Colonic mucosa (tissue), 4 donors: ENCODE data around the gene CD53. TPM values are rescaled to one million over a fixed set of nuclear protein-coding genes. Genes with fewer than 3 reads are reported as not detected.

Experiments
- DNase-seq: peaks from one replicate; pipeline ENCODE4 v3.0.0-alpha.2; 2020
- H3K27ac ChIP-seq: fragments of 200-600 bp; one replicate; pipeline ENCODE4 v1.8.0; 2021
- H3K27me3 ChIP-seq: fragments of 200-600 bp; one replicate; pipeline ENCODE4 v1.8.0; 2021
- H3K36me3 ChIP-seq: fragments of 200-600 bp; one replicate; pipeline ENCODE4 v1.8.0; 2021
- H3K4me1 ChIP-seq: fragments of 200-600 bp; one replicate; pipeline ENCODE4 v1.8.0; 2021; ENCODE audit warnings: mild to moderate bottlenecking
- H3K4me3 ChIP-seq: fragments of 200-600 bp; one replicate; pipeline ENCODE4 v1.8.0; 2021
- H3K9ac ChIP-seq, 2 donors: one replicate each; pipeline ENCODE4 v1.7.0; 2013; ENCODE audit warnings: control low read depth in 2 of 2, low read depth in 2 of 2, low read length in 2 of 2
- H3K9me3 ChIP-seq: fragments of 200-600 bp; one replicate; pipeline ENCODE4 v1.8.0; 2021
- intact Hi-C: fragments of 100-400 bp; cut with DNase I; formaldehyde crosslinking; loops from one replicate; pipeline ENCODE4 v1.14.1; 2022
- total RNA-seq, 2 donors: library from RNA; stranded (reverse); fragmentation: NEBNext Ultra II Directional in 1 of 2; extraction: Animal tissue kit (Norgen Biotek cat#: 25700) in 1 of 2; gene quantifications; one replicate each; pipeline ENCODE4 v1.2.1, GENCODE V29; 2021
- TF ChIP-seq, protein P1 (sequence below): fragments of 200-600 bp; IDR thresholded peaks from one replicate; pipeline ENCODE4 v1.8.0; 2022; ENCODE audit warnings: antibody characterized with exemption, mild to moderate bottlenecking
- donor health status: healthy.
- donor health status: DM: no; HTN: no; CAD: no.
- donor health status: DM: no; HTN: no; CAD: no.

The CD53 gene
- total RNA-seq, 2 donors from 2014 or later: 7.4 to 15.8 TPM

DNA sequence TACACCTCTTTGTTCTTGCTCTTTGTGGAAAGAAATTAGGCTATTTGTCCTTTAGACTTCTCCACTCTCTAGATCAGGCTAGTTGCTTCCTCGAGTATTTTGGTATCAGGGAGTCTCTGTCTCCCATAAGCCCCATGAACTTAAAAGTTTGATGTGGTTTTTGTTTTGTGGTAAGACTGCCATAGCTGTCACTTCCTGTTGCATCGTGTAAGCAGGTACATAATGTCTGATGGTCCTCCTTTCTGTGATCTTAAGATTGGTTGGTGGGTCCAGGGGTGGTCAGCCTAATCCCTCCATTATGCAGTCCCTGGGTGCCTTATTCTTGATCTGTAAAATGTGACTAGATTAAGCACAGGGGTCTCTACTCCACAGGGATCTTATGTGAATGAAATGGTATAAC lies 23.1 kb downstream of the CD53 start:
- Histone ChIP-seq H3K4me3 (no peak overlapping the region), H3K4me1 (no peaks in the 10 kb centered on the region), H3K9ac (no peak overlapping the region), H3K36me3 (no peaks in the 10 kb centered on the region), H3K27me3 (no peaks in the 10 kb centered on the region), H3K27ac (no peak overlapping the region), H3K9me3 (no peaks in the 10 kb centered on the region)
- no peak for DNase-seq
- intact Hi-C loops: no loop called here
- TF ChIP-seq, protein P1, sequence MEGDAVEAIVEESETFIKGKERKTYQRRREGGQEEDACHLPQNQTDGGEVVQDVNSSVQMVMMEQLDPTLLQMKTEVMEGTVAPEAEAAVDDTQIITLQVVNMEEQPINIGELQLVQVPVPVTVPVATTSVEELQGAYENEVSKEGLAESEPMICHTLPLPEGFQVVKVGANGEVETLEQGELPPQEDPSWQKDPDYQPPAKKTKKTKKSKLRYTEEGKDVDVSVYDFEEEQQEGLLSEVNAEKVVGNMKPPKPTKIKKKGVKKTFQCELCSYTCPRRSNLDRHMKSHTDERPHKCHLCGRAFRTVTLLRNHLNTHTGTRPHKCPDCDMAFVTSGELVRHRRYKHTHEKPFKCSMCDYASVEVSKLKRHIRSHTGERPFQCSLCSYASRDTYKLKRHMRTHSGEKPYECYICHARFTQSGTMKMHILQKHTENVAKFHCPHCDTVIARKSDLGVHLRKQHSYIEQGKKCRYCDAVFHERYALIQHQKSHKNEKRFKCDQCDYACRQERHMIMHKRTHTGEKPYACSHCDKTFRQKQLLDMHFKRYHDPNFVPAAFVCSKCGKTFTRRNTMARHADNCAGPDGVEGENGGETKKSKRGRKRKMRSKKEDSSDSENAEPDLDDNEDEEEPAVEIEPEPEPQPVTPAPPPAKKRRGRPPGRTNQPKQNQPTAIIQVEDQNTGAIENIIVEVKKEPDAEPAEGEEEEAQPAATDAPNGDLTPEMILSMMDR: no peak

DNA sequence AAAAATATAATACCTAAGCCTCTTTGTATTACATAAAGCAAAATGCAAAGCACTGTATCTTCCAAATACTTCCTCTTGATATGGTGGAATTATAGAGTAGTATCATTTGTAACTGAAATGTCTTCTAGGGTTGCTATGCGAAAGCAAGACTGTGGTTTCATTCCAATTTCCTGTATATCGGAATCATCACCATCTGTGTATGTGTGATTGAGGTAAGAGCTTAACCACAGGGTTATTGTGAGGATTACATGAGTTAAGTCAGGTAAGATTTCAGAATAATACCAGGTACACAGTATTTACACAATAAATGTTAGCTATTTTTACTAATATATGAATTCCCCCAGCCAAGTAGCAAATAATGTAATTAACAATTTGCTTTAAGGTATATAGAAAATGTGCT lies 24.7 kb downstream of the CD53 start:
- no peak overlapping the region for H3K27ac ChIP-seq
- H3K4me3 ChIP-seq: no peak overlapping the region
- H3K4me1 ChIP-seq: no peaks in the 10 kb centered on the region
- no peaks in the 10 kb centered on the region for H3K9me3 ChIP-seq
- H3K9ac ChIP-seq: no peak overlapping the region
- H3K27me3 ChIP-seq: no peaks in the 10 kb centered on the region
- no peak for DNase-seq
- intact Hi-C loops: no loop called here
- TF ChIP-seq, protein P1: no peak
- no peaks in the 10 kb centered on the region for H3K36me3 ChIP-seq

DNA sequence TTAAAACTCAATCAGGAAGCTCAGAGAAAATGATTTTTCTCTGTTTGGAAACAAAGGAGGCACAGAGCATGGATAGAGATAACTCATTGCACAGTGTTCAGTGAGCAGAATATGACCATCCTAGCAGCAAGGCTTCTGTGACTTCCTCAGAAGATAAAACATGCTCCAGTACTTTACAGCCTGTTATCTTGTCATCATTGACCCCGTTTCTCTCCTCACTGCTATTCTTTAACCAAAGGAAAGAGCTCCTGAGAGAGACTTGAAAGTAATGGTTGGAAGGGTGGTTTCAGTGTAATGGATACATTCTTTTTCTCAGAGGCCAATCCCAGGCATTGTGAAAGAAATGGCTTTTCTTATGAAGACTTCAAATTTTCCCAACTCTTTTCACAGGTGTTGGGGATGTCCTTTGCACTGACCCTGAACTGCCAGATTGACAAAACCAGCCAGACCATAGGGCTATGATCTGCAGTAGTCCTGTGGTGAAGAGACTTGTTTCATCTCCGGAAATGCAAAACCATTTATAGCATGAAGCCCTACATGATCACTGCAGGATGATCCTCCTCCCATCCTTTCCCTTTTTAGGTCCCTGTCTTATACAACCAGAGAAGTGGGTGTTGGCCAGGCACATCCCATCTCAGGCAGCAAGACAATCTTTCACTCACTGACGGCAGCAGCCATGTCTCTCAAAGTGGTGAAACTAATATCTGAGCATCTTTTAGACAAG lies 25.9 kb downstream of the CD53 start:
- TF ChIP-seq, protein P1: no peak
- Histone ChIP-seq H3K36me3 (no peaks in the 10 kb centered on the region), H3K4me3 (no peak overlapping the region), H3K27ac (no peak overlapping the region), H3K9ac (no peak overlapping the region), H3K27me3 (no peaks in the 10 kb centered on the region), H3K9me3 (no peaks in the 10 kb centered on the region), H3K4me1 (no peaks in the 10 kb centered on the region)
- intact Hi-C loops: no loop called here
- DNase-seq: no peak

DNA sequence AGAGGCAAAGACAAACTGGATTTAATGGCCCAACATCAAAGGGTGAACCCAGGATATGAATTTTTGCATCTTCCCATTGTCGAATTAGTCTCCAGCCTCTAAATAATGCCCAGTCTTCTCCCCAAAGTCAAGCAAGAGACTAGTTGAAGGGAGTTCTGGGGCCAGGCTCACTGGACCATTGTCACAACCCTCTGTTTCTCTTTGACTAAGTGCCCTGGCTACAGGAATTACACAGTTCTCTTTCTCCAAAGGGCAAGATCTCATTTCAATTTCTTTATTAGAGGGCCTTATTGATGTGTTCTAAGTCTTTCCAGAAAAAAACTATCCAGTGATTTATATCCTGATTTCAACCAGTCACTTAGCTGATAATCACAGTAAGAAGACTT lies 26.5 kb downstream of the CD53 start:
- Histone ChIP-seq H3K9ac (no peak overlapping the region), H3K27ac (no peak overlapping the region), H3K27me3 (no peaks in the 10 kb centered on the region), H3K4me1 (no peaks in the 10 kb centered on the region), H3K4me3 (no peak overlapping the region), H3K36me3 (no peaks in the 10 kb centered on the region), H3K9me3 (no peaks in the 10 kb centered on the region)
- DNase-seq: no peak
- TF ChIP-seq, protein P1: no peak
- intact Hi-C loops: no loop called here

DNA sequence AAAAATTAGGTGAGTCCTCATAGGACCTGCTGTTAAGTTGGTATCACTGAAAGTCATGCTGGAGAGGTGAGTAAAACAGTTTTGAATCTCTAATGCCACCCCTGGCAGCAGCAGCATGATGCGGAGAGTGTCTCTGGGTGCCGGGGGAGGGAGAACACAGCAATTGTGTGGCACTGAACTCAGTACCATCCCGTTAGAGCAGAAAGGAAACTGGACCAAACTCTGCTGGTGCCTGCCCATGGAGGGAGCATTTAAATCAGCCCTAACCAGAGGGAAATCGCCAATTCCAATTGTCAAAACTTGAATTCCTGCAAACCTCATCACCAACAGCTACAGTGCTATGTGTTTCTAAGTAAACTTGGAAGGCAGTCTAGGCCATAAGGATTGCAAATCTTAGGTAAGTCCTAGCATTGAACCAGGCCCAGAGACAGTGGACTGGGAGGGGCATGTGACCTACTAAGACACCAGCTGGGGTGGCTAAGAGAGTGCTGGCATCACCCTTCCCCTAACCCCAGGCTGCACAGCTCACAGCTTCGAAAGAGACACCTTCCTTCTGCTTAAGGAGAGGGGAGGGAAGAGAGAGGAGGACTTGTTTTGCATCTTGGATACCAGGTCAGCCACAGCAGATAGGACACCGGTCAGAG lies 30.0 kb downstream of the CD53 start:
- no peak for DNase-seq
- H3K4me1 ChIP-seq: no peaks in the 10 kb centered on the region
- TF ChIP-seq, protein P1: no peak
- no peak overlapping the region for H3K4me3 ChIP-seq
- no peaks in the 10 kb centered on the region for H3K9me3 ChIP-seq
- H3K36me3 ChIP-seq: no peaks in the 10 kb centered on the region
- H3K9ac ChIP-seq: no peak overlapping the region
- no peaks in the 10 kb centered on the region for H3K27me3 ChIP-seq
- intact Hi-C loops: no loop called here
- no peak overlapping the region for H3K27ac ChIP-seq
